Stomach (tissue), 4 donors: Measurements from ENCODE around the gene FBXO9.

Source experiments
- CTCF ChIP-seq, 7 experiments: fragments of 450-650 bp in 4 of 7; fragments of 200-600 bp in 3 of 7; sonication (generic) in 3 of 7; IDR thresholded peaks; one replicate each; pipeline ENCODE4 v1.5.1; 2016 to 2019; ENCODE audit warnings: antibody characterized with exemption in 7 of 7, control low read depth in 2 of 7, mild to moderate bottlenecking in 1 of 7
- EP300 ChIP-seq: sonication (generic); formaldehyde crosslinking; IDR thresholded peaks from one replicate; pipeline ENCODE4 v1.6.1; 2017; ENCODE audit warnings: antibody characterized with exemption
- POLR2AphosphoS5 ChIP-seq, 3 donors: sonication (generic); formaldehyde crosslinking; IDR thresholded peaks; one replicate each; pipeline ENCODE4 v1.6.1; 2016; ENCODE audit warnings: antibody characterized with exemption in 3 of 3

- TF ChIP-seq CTCF (IDR thresholded peaks at IDR 0.05) = no peak
- TF ChIP-seq EP300 = no peak
- TF ChIP-seq POLR2AphosphoS5 (IDR thresholded peaks at IDR 0.05) = no peak
Measured at GRCh38 chr6:53090576-53090975, 25.4 kb downstream of the FBXO9 start.
